HEK293 (cell line): ENCODE results near the gene BCAS3.

Experiments
- CTCF ChIA-PET: fragments of 350-600 bp; formaldehyde crosslinking; extraction: SDS; loops from one replicate; lab custom pipeline; 2021; ENCODE audit warnings: antibody characterized with exemption; lab: Yijun Ruan, JAX
- POLR2A ChIA-PET: fragments of 300-600 bp; formaldehyde crosslinking; extraction: SDS; loops from one replicate; lab custom pipeline; 2020; ENCODE audit warnings: antibody characterized with exemption, inconsistent platforms; lab: Yijun Ruan, JAX
- H3K27ac ChIP-seq: fragments of 200-500 bp; sonication (Bioruptor generic); 2 replicates; pipeline ENCODE4 v1.5.1; 2014; ENCODE audit warnings: low read depth, low read length, control low read depth, inconsistent platforms; ENCODE audit errors: extremely low read depth
- H3K36me3 ChIP-seq, 2 experiments: fragments of 200-500 bp in 1 of 2; sonication (Bioruptor generic) in 1 of 2; 1 replicate in 1 of 2; 2 replicates in 1 of 2; pipeline ENCODE4 v1.5.1; 2014 to 2017; ENCODE audit warnings: inconsistent platforms in 2 of 2, low read length in 2 of 2; ENCODE audit not compliant: control insufficient read depth in 2 of 2, insufficient read depth in 1 of 2
- H3K4me1 ChIP-seq: fragments of 200-500 bp; sonication (Bioruptor generic); 2 replicates; pipeline ENCODE4 v1.5.1; 2014; ENCODE audit warnings: mild to moderate bottlenecking, low read length, inconsistent platforms; ENCODE audit not compliant: control insufficient read depth, insufficient read depth
- H3K4me3 ChIP-seq: 2 replicates; pipeline ENCODE4 v1.5.1; 2011; ENCODE audit warnings: low read depth, mild to moderate bottlenecking, control low read depth, low read length, moderate library complexity
- H3K9me3 ChIP-seq: fragments of 200-500 bp; sonication (Bioruptor generic); 2 replicates; pipeline ENCODE4 v1.5.1; 2014; ENCODE audit warnings: low read depth, low read length, inconsistent platforms; ENCODE audit not compliant: control insufficient read depth, insufficient read depth
- AEBP2 ChIP-seq: fragments of 450-650 bp; formaldehyde crosslinking; IDR thresholded peaks from 2 replicates; pipeline ENCODE4 v1.5.1; 2016; ENCODE audit warnings: missing biosample characterization, missing genetic modification characterization, borderline replicate concordance
- FEZF1 ChIP-seq: fragments of 450-650 bp; formaldehyde crosslinking; IDR thresholded peaks from 2 replicates; pipeline ENCODE4 v1.5.1; 2016; ENCODE audit warnings: missing biosample characterization, missing genetic modification characterization
- GFI1B ChIP-seq: fragments of 450-650 bp; formaldehyde crosslinking; IDR thresholded peaks from 2 replicates; pipeline ENCODE4 v1.5.1; 2016; ENCODE audit warnings: missing biosample characterization, missing genetic modification characterization
- GLIS1 ChIP-seq: fragments of 450-650 bp; formaldehyde crosslinking; IDR thresholded peaks from 2 replicates; pipeline ENCODE4 v1.5.1; 2016; ENCODE audit warnings: missing biosample characterization, missing genetic modification characterization
- GLIS2 ChIP-seq: fragments of 450-650 bp; formaldehyde crosslinking; IDR thresholded peaks from 2 replicates; pipeline ENCODE4 v1.5.1; 2016; ENCODE audit warnings: missing biosample characterization, missing genetic modification characterization
- HOXA7 ChIP-seq: sonication (generic); formaldehyde crosslinking; IDR thresholded peaks from 2 replicates; pipeline ENCODE4 v1.8.1; 2022; ENCODE audit warnings: missing genetic modification reagents, borderline replicate concordance
- HOXC10 ChIP-seq: sonication (generic); formaldehyde crosslinking; IDR thresholded peaks from 2 replicates; pipeline ENCODE4 v1.8.1; 2023; ENCODE audit warnings: mild to moderate bottlenecking, missing genetic modification reagents
- IKZF3 ChIP-seq: fragments of 450-650 bp; IDR thresholded peaks from 2 replicates; pipeline ENCODE4 v1.5.0; 2018; ENCODE audit warnings: missing biosample characterization, mild to moderate bottlenecking, missing genetic modification characterization, moderate library complexity
- REST ChIP-seq: fragments of 450-650 bp; formaldehyde crosslinking; IDR thresholded peaks from 2 replicates; pipeline ENCODE4 v1.5.1; 2016; ENCODE audit warnings: missing biosample characterization, missing genetic modification characterization
- SETDB1 ChIP-seq: IDR thresholded peaks from one replicate; pipeline ENCODE4 v1.6.1; 2017; ENCODE audit warnings: mild to moderate bottlenecking, low read length, moderate library complexity, mixed read lengths; ENCODE audit not compliant: insufficient read length
- SP2 ChIP-seq: fragments of 450-650 bp; formaldehyde crosslinking; IDR thresholded peaks from 2 replicates; pipeline ENCODE4 v1.5.1; 2016; ENCODE audit warnings: missing biosample characterization, missing genetic modification characterization
- ZNF140 ChIP-seq: fragments of 450-650 bp; formaldehyde crosslinking; IDR thresholded peaks from 2 replicates; pipeline ENCODE4 v1.5.1; 2016; ENCODE audit warnings: missing biosample characterization, missing genetic modification characterization
- ZNF155 ChIP-seq: fragments of 450-650 bp; formaldehyde crosslinking; IDR thresholded peaks from 2 replicates; pipeline ENCODE4 v1.5.1; 2016; ENCODE audit warnings: missing biosample characterization, missing genetic modification characterization
- ZNF202 ChIP-seq: fragments of 450-650 bp; formaldehyde crosslinking; IDR thresholded peaks from 2 replicates; pipeline ENCODE4 v1.5.1; 2016; ENCODE audit warnings: missing biosample characterization, missing genetic modification characterization, borderline replicate concordance
- ZNF23 ChIP-seq: fragments of 450-650 bp; formaldehyde crosslinking; IDR thresholded peaks from 2 replicates; pipeline ENCODE4 v1.5.1; 2016; ENCODE audit warnings: missing biosample characterization, missing genetic modification characterization, borderline replicate concordance
- ZNF311 ChIP-seq: fragments of 450-650 bp; formaldehyde crosslinking; IDR thresholded peaks from 2 replicates; pipeline ENCODE4 v1.5.1; 2017; ENCODE audit warnings: missing biosample characterization, missing genetic modification characterization, borderline replicate concordance
- ZNF37A ChIP-seq: fragments of 450-650 bp; IDR thresholded peaks from 2 replicates; pipeline ENCODE4 v1.5.1; 2018; ENCODE audit warnings: missing biosample characterization, missing genetic modification characterization
- ZNF514 ChIP-seq: fragments of 450-650 bp; formaldehyde crosslinking; IDR thresholded peaks from 2 replicates; pipeline ENCODE4 v1.5.1; 2016; ENCODE audit warnings: missing biosample characterization, missing genetic modification characterization
- ZNF529 ChIP-seq: fragments of 450-650 bp; formaldehyde crosslinking; IDR thresholded peaks from 2 replicates; pipeline ENCODE4 v1.5.1; 2017; ENCODE audit warnings: missing genetic modification characterization, missing biosample characterization; ENCODE audit not compliant: insufficient replicate concordance
- ZNF548 ChIP-seq: fragments of 450-650 bp; formaldehyde crosslinking; IDR thresholded peaks from 2 replicates; pipeline ENCODE4 v1.5.1; 2016; ENCODE audit warnings: missing biosample characterization, missing genetic modification characterization
- ZNF623 ChIP-seq: fragments of 450-650 bp; formaldehyde crosslinking; IDR thresholded peaks from 2 replicates; pipeline ENCODE4 v1.5.1; 2016; ENCODE audit warnings: missing biosample characterization, missing genetic modification characterization
- ZNF658 ChIP-seq: fragments of 450-650 bp; formaldehyde crosslinking; IDR thresholded peaks from 2 replicates; pipeline ENCODE4; 2016; ENCODE audit warnings: missing biosample characterization, missing genetic modification characterization
- ZSCAN16 ChIP-seq: fragments of 450-650 bp; formaldehyde crosslinking; IDR thresholded peaks from 2 replicates; pipeline ENCODE4 v1.5.1; 2016; ENCODE audit warnings: missing biosample characterization, missing genetic modification characterization
- TF ChIP-seq, protein P1 (sequence below): fragments of 450-650 bp; formaldehyde crosslinking; IDR thresholded peaks from 2 replicates; pipeline ENCODE4 v1.5.1; 2017; ENCODE audit warnings: missing biosample characterization, missing genetic modification characterization
- TF ChIP-seq, protein P2 (sequence below): fragments of 450-650 bp; formaldehyde crosslinking; IDR thresholded peaks from 2 replicates; pipeline ENCODE4 v1.5.1; 2016; ENCODE audit warnings: missing biosample characterization, missing genetic modification characterization, low read depth

BCAS3 gene

DNA sequence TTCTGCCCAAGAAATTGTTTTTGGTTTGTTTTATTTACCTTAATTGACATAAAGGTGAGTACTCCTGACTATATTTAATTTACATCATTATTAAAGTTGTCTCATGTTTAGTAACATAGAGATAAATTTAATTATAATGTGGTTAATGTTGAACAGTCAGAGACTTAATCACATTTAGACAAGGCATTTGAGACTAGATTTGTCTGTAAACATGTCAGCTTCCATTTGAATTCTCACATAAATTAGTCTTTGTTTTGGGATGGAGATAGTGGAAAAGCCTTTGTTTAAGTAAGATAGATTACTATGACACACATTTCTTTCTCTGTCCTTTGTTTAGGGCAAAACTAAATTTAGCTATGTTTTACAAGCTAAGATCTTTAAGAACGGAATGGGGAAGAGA lies 18.5 kb upstream of the BCAS3 start:
- POLR2A ChIA-PET = interaction anchor here (0.7 to 1.4 kb wide), 2 partner anchors 18 to 20 kb away, joined by 4 to 5 read pairs; partner anchors contain the start of gene BCAS3
- peaks cover 22 to 51% of the 10 kb centered on the region in 2 experiments for H3K36me3 ChIP-seq
- H3K27ac ChIP-seq = no peak overlapping the region
- no peak overlapping the region for H3K4me3 ChIP-seq
- H3K4me1 ChIP-seq = no peaks in the 10 kb centered on the region
- CTCF ChIA-PET = interaction anchor here (3.1 kb wide), 1 partner anchor 21 kb away, joined by 12 read pairs; no protein-coding TSS in a partner anchor
- no peaks in the 10 kb centered on the region for H3K9me3 ChIP-seq
- no peak for TF ChIP-seq ZNF311
- TF ChIP-seq, protein P1, sequence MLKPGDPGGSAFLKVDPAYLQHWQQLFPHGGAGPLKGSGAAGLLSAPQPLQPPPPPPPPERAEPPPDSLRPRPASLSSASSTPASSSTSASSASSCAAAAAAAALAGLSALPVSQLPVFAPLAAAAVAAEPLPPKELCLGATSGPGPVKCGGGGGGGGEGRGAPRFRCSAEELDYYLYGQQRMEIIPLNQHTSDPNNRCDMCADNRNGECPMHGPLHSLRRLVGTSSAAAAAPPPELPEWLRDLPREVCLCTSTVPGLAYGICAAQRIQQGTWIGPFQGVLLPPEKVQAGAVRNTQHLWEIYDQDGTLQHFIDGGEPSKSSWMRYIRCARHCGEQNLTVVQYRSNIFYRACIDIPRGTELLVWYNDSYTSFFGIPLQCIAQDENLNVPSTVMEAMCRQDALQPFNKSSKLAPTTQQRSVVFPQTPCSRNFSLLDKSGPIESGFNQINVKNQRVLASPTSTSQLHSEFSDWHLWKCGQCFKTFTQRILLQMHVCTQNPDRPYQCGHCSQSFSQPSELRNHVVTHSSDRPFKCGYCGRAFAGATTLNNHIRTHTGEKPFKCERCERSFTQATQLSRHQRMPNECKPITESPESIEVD (tag by site-specific recombination) = 0 out of 2 replicates have a peak, but pooled peaks have one; percentile 24

DNA sequence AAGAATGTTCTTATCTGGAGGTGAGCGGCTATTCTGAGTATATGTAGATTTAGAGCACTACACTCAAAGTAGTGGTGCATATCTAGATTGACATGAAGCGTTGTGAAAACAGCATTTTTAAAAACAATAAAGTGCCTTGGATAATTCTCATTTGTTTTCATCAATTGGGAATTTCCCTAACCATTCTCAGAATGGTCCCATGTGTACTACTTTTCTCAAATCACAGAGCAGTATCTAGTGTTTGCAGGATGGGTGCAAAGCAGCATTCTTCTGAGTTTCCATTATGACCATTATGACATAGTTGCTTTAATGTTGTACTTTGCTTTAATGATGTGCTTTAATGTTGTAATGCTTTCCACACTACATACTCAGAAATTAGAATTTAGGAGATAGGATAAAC lies 16.2 kb upstream of the BCAS3 start:
- ChIA-PET CTCF (interaction anchor here (0.7 to 2.4 kb wide), 2 partner anchors 19 to 21 kb away, joined by 4 to 7 read pairs; no protein-coding TSS in a partner anchor), POLR2A (no interaction called here)
- H3K36me3 ChIP-seq = peaks cover 26 to 69% of the 10 kb centered on the region in 2 experiments

DNA sequence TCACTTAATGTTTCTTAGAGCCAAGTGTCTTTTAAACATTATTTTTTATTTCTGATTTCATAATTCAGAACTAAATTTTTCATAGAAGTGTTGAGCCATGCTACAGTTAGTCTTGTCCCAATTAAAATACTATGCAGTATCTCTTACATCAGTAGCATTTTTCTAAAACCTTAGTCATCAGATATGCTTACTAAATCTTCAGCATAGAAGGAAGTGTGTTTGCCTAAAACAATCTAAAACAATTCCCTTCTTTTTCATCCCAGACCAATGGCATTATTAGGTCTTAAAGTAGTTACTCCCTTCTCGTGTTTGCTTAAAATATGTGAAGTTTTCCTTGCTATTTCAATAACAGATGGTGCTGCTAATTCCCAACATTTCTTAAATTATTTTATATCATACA lies 13.6 kb upstream of the BCAS3 start:
- ChIA-PET CTCF (no interaction called here), POLR2A (no interaction called here)
- H3K27ac ChIP-seq = no peak overlapping the region
- no peaks in the 10 kb centered on the region for H3K4me1 ChIP-seq
- no peaks in the 10 kb centered on the region for H3K9me3 ChIP-seq
- peaks cover 12 to 49% of the 10 kb centered on the region in 2 experiments for H3K36me3 ChIP-seq
- H3K4me3 ChIP-seq = no peak overlapping the region
- no peak for TF ChIP-seq ZNF658 (tag by site-specific recombination)
- no peak for TF ChIP-seq IKZF3
- TF ChIP-seq GFI1B = no peak
- no peak for TF ChIP-seq GLIS2 (tag by site-specific recombination)
- no peak for TF ChIP-seq ZNF514 (tag by site-specific recombination)
- no peak for TF ChIP-seq ZNF529 (tag by site-specific recombination)
- no peak for TF ChIP-seq GLIS1 (tag by site-specific recombination)
- no peak for TF ChIP-seq ZNF23 (tag by site-specific recombination)
- no peak for TF ChIP-seq REST (tag by site-specific recombination)
- TF ChIP-seq ZNF155 (tag by site-specific recombination) = no peak
- no peak for TF ChIP-seq SP2 (tag by site-specific recombination)
- TF ChIP-seq, protein P2, sequence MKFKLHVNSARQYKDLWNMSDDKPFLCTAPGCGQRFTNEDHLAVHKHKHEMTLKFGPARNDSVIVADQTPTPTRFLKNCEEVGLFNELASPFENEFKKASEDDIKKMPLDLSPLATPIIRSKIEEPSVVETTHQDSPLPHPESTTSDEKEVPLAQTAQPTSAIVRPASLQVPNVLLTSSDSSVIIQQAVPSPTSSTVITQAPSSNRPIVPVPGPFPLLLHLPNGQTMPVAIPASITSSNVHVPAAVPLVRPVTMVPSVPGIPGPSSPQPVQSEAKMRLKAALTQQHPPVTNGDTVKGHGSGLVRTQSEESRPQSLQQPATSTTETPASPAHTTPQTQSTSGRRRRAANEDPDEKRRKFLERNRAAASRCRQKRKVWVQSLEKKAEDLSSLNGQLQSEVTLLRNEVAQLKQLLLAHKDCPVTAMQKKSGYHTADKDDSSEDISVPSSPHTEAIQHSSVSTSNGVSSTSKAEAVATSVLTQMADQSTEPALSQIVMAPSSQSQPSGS = no peak

More for the DNA sequence above, 16.2 kb upstream of the BCAS3 start:
- Histone ChIP-seq H3K4me3 (no peak overlapping the region), H3K27ac (no peak overlapping the region), H3K9me3 (no peaks in the 10 kb centered on the region), H3K4me1 (no peaks in the 10 kb centered on the region)
- no peak for TF ChIP-seq ZNF548
- no peak for TF ChIP-seq HOXC10 (CRISPR knock-in tag)
- TF ChIP-seq ZNF140 = no peak
- no peak for TF ChIP-seq FEZF1 (tag by site-specific recombination)
- no peak for TF ChIP-seq ZSCAN16 (tag by site-specific recombination)
- TF ChIP-seq ZNF37A (tag by site-specific recombination) = no peak
- TF ChIP-seq HOXA7 = no peak
- TF ChIP-seq AEBP2 (tag by site-specific recombination) = no peak
- TF ChIP-seq SETDB1 = no peak
- TF ChIP-seq ZNF202 (tag by site-specific recombination) = no peak
- no peak for TF ChIP-seq ZNF623 (tag by site-specific recombination)
